ENCODE results near the gene POFUT2.
A peak's percentile ranks its signal among the peaks of the same experiment; 100 is the strongest.

POFUT2 gene

GRCh38 chr21:45299026-45299863 lies 11.6 kb upstream of the POFUT2 start:
- no peak for DNase-seq (ENCODE audit: low read depth in 2 of 2)

DNA sequence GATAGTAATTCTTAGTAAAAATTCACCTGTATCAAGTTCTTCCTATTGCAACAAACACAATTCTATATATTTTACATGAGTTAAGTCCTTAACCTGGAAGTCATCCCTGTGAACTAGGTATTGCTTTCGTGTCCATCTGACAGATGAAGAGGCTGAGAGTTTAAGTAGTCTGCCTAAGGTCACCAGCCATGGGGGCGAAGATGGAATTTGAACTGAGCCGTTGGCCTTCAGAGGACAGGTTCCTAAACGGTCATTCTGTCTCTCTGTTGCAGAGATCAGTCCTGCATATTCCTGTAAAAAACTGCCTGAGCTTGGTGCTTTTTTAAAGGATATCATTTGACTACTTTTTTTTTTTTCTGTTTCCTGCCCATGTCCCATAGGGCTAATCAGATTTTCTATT lies 10.2 kb upstream of the POFUT2 start:
- DNase-seq (ENCODE audit: low read depth in 2 of 2) = no peak

DNA sequence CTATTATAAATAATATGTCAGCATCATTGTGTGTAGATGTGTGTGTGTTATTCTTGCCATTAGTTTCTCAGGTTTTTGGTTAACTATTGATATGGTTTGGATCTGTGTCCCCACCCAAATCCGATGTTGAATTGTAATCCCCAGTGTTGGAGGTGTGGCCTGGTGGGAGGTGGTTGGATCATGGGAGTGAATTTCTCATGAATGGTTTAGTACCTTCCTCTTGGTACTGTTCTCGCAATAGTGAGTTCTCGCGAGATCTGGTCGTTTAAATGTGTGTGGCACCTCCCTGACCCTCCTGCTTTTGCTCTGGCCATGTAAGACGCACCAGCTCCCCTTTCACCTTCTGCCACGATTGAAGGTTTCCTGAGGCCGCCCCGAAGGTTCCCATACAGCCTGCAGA lies 9.6 kb upstream of the POFUT2 start:
- no peak for DNase-seq (ENCODE audit: low read depth in 2 of 2)

DNA sequence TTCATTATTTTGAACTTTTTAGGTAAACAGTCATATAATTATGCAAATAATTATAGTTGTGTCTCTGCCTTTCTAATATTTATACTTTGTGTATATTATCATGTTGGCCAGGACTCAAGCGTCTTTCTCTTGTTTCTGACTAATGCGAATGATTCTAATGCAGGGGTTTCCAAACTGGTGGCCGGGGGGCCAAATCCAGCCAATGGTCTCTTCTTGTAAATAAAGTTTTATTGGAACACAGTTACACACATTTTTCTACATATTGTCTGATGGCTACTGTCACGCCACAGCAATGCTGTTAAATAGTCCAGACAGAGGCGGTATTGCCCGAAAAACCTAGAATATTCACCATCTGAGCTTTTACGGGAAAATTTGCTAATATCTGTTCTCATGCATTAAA lies 8.9 kb upstream of the POFUT2 start:
- no peak for DNase-seq (ENCODE audit: low read depth in 2 of 2)

DNA sequence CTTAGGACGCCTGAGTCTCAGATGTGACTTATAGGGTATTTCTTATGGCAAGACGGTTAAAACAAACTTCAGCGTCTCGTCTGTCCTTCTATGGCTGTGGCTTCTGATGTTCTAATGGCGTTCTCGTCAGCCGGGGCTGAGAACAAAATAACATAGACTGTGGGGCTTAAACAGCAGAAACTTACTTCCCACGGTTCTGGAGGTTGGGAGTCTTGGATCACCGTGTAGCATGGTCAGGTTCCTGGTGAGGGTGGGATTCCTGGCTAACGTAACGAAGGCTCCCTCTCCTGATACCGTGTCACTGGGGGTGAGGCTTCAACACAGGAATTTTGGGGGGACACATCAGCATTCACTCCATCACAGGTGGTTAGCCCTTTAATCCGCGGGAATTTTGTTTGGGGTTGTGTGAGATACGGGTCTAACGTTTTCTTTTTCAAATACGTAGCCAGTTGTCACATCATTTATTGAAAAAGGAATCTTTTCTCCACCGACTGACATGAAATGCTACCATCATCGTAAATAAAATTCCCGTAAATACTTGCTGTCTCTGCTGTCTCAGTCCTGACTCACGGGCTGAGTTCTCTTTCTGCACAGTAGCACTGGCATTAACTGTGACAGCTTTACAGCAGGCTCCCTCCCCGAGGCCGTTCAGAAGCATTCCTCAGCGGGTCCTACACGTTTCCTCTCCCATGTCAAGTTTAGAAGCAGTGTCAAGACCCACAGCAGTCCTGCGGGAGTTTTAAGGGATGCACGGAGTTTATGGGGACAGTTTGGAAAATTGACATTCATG lies 8.1 kb upstream of the POFUT2 start:
- no peak for DNase-seq (ENCODE audit: low read depth in 2 of 2)

DNA sequence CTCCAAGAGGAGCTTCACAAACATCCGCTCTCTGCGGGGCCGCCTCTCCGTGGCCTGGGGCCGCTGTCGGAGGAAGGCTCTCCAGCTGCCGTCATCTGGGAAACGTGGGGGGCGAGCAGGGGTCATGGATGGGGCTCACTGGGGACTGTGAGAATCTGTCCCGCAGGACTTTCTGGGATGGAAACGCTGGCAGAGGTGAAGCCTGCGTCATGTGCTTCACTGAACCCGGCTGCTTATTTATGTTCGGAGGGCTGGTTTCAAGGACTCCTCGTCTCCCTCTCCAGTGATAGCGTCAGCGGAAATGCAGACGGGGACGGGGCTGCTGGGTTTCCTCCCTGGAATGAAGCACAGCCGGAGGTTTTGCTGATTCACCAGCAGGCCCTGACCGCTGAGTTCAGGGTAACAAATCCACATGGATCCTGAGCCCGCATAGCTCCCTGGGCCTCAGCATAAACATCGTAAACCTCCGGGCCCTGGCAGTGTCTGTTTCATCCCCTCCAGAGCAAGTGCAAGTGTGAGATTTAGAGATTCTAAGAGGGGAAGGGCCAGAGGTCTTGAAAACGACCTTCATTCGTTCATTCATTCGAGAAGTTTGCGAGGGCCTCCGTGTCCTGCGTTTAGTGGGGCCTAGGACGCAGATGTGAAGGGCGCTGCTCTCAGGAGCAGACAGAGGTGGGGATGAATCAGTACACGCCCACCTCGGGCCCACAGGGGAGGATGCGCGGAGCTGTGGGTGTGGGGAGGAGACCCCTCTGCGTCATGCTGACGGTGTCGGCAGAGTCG lies 7.0 kb upstream of the POFUT2 start:
- DNase-seq (ENCODE audit: low read depth in 2 of 2) = no peak

DNA sequence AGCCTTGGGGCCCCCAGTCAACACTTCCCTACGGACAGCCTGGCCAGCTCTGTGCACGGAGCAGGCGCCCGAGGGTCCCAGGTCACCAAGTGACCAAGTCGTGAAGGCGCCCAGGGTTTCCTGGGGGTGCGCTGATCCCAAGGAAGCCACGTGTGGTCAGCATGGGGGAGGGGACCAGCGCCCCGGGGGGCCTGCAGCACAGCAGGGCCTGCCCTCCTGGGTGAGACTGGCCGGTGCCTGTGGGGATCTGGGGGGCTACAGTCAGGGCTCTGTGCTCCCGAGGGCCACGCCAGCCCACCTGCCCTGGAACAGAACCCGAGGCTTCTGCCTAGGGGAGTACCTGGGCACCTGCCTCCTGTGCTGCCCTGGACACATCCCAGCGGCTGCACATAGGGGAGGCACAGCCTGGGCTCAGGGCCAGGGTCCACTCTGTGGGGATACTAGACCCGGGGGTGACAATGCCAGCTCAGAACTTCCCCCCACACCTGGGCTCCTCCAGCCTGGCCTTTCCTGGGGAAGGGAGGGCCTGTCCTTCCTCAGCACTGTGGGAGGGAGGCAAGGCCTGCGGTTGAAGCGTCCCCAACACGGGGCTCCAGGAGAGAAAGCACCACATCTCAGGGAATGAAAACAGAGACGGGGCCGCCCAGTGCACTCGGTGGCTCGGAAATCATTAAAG lies 6.2 kb upstream of the POFUT2 start:
- no peak for DNase-seq (ENCODE audit: low read depth in 2 of 2)

DNA sequence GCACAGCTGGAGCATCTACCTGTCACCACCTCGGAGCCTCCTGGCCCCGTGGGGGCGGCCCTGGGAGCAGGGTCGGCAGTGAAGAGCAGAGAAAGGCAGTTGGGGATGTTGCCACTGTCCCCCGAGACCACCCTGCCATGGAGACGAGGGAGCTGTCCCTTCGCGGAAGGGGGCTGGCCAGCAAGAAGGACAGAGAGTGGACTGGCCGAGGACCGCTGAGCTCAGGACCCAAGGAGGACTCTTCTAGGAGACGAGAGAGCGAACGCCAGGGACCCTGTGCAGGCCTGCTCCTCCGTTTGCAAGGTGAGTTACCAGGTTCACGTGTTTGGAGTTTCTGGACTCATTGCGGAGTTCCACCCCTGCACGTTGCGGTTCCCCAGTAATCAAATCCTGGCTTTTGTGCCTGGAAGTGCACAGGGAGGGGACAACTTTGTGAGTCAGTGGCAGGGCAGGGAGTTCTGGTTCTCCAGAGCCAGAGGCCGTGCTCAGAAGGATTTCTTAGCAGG lies 5.6 kb upstream of the POFUT2 start:
- DNase-seq (ENCODE audit: low read depth in 2 of 2) = no peak

GRCh38 chr21:45292399-45293219 lies 4.9 kb upstream of the POFUT2 start:
- peak; percentile 53 to 54 for DNase-seq (ENCODE audit: low read depth in 2 of 2)

GRCh38 chr21:45291613-45292398 lies 4.1 kb upstream of the POFUT2 start:
- no peak for DNase-seq (ENCODE audit: low read depth in 2 of 2)

DNA sequence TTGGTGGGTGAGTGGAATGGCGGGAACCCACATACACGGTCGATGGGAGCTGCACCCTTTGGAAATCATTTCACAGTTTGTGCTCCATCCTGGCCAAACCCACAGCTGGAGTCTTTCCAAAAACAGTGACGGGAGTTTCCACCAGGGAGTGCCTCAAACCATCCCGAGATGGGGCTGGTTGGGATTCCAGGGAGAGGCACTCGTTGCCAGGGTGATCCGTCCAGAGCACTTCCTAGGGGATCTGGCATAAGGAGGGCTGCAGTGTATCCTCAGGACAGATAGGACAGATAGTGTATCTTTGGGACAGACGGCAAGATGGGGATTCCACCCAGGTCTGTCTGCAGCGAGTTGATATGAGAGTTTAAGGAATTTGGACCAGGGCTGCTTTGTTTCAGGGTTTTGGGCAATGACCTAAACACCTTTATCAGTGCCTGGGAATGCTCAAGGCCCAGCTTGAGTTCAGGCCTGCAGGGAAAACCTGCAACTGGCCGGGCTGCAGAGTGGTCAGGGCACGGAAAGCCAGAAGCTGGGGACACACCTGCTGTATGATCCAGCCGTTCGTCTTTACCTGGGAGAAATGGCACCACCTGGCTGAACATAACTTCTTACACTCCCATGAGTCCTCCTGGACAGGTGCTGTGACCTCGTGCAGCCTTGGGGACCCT lies 3.4 kb upstream of the POFUT2 start:
- DNase-seq (ENCODE audit: low read depth in 2 of 2) = no peak

- no peak for DNase-seq (ENCODE audit: low read depth in 2 of 2)
Observed at GRCh38 chr21:45289655-45290515, 2.2 kb upstream of the POFUT2 start.

GRCh38 chr21:45289134-45289533 lies 1.4 kb upstream of the POFUT2 start:
- no peak for DNase-seq (ENCODE audit: low read depth in 2 of 2)

DNA sequence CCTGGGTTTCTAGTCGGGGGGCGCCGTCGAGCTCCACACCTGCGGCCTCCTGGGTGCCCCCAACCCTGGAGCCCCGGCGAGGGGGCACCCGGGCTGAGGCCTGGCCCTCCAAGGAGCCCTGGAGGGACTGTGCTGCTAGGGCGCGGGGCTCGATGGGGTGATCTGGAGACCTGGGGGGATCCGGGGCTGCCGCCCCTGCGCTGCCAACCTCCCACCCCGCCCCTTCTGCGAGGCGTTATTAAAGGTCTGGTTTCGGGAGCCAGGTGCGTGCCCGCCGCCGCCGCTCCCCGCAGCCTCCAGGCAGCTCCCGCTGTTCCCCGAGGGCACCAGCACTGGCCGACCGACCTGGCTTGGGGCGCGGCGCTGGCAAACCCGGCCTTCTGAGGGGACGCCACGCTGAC lies 746 bp upstream of the POFUT2 start:
- no peak for DNase-seq (ENCODE audit: low read depth in 2 of 2)

DNA sequence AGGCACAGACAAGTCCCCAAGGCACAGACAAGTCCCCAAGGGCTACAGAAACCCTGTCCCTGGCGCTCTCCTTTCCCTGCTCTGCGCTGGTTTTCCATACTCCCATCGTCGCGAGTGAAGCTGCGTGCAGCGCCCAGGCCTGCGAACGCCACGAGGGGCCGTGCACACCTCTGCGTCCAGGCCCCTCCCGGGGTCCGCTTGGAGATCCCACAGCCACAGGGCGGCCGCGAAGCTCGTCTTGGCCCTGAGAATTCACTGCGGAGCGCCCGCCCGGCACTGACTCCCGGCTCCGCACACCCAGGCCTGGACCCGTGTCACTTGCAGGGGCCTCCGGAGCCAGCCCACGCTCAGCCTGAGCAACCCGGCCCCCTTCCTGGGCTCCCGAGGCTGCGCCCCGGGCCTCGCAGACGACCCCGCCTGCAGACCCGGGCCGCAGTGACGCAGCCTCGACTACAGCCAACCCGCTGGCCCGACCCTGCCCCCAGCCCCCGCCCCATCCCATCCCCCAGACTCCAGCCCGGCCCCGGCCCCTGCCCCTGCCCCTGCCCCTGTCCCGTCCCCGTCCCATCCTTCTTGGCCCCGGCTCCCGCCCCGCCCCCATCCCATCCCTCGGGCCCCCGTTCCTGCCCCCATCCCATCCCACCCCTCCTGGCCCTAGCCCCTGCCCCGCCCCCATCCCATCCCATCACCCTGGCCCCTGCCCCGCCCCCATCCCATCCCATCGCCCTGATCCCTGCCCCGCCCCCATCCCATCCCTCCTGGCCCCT lies 841 bp downstream of the POFUT2 start:
- no peak for DNase-seq (ENCODE audit: low read depth in 2 of 2)

- no peak for DNase-seq (ENCODE audit: low read depth in 2 of 2)
Observed at GRCh38 chr21:45285266-45285931, 2.3 kb downstream of the POFUT2 start.

GRCh38 chr21:45284456-45284741 lies 3.3 kb downstream of the POFUT2 start:
- DNase-seq (ENCODE audit: low read depth in 2 of 2) = no peak
